Neural cell (in vitro differentiated cells): Measurements from ENCODE around the gene SNX14.

Experiments
- EZH2 ChIP-seq: fragments of 200-600, 300-800 bp; shearing (Covaris generic), sonication (generic); IDR thresholded peaks from 2 replicates; pipeline ENCODE4 v1.6.1; 2014; ENCODE audit warnings: antibody characterized with exemption, low read length, borderline replicate concordance, mild to moderate bottlenecking; ENCODE audit not compliant: insufficient read depth, poor library complexity, severe bottlenecking
- MXI1 ChIP-seq: fragments of 450-650 bp; conservative IDR thresholded peaks from 2 replicates; pipeline ENCODE4 v1.6.1; 2014; ENCODE audit warnings: antibody characterized with exemption, mild to moderate bottlenecking; ENCODE audit not compliant: poor library complexity, severe bottlenecking
- TAF1 ChIP-seq: IDR thresholded peaks from 2 replicates; pipeline ENCODE4 v1.6.1; 2012; ENCODE audit warnings: low read depth

GRCh38 chr6:85580878-85581267, 12.8 kb downstream of the SNX14 start:
- no peak for TF ChIP-seq TAF1
- no peak for TF ChIP-seq EZH2
- no peak for TF ChIP-seq MXI1
